H9 (cell line): Measurements from ENCODE around the gene CDH23. TPM values are rescaled to one million over a fixed set of nuclear protein-coding genes. Genes with fewer than 3 reads are reported as not detected.

Experiments
- DNase-seq: peaks from one replicate; pipeline ENCODE4 v3.0.0-alpha.2; 2017
- H2AFZ ChIP-seq: one replicate; pipeline ENCODE4 v1.6.1; 2013; ENCODE audit warnings: mild to moderate bottlenecking, low read length, control low read depth, moderate library complexity
- H2AK5ac ChIP-seq: 2 replicates; pipeline ENCODE4 v1.6.1; 2013; ENCODE audit warnings: low read length, control low read depth, mixed read lengths; ENCODE audit not compliant: insufficient read length
- H2BK120ac ChIP-seq: one replicate; pipeline ENCODE4 v1.6.1; 2013; ENCODE audit warnings: low read depth, mild to moderate bottlenecking, low read length, control low read depth, inconsistent platforms; ENCODE audit not compliant: poor library complexity, severe bottlenecking
- H2BK12ac ChIP-seq: 2 replicates; pipeline ENCODE4 v1.6.1; 2013; ENCODE audit warnings: low read length, control low read depth, mixed read lengths, low read depth; ENCODE audit not compliant: insufficient read length
- H2BK15ac ChIP-seq: 2 replicates; pipeline ENCODE4 v1.6.1; 2013; ENCODE audit warnings: low read depth, low read length, control low read depth
- H2BK20ac ChIP-seq: one replicate; pipeline ENCODE4 v1.6.1; 2013; ENCODE audit warnings: low read depth, mild to moderate bottlenecking, low read length, control low read depth, inconsistent platforms; ENCODE audit not compliant: poor library complexity, severe bottlenecking
- H2BK5ac ChIP-seq: 2 replicates; pipeline ENCODE4 v1.6.1; 2013; ENCODE audit warnings: low read length, control low read depth, mixed read lengths; ENCODE audit not compliant: insufficient read length
- H3K14ac ChIP-seq: 2 replicates; pipeline ENCODE4 v1.6.1; 2013; ENCODE audit warnings: low read length, control low read depth; ENCODE audit not compliant: insufficient read depth
- H3K18ac ChIP-seq: 2 replicates; pipeline ENCODE4 v1.6.1; 2013; ENCODE audit warnings: low read depth, mild to moderate bottlenecking, mixed read lengths, low read length, control low read depth; ENCODE audit not compliant: insufficient read length
- H3K23ac ChIP-seq: 2 replicates; pipeline ENCODE4 v1.6.1; 2013; ENCODE audit warnings: low read length, control low read depth, mixed read lengths, low read depth; ENCODE audit not compliant: insufficient read length
- H3K23me2 ChIP-seq: 2 replicates; pipeline ENCODE4 v1.6.1; 2013; ENCODE audit warnings: low read depth, mild to moderate bottlenecking, mixed read lengths, low read length, control low read depth; ENCODE audit not compliant: insufficient read length, poor library complexity, severe bottlenecking
- H3K27ac ChIP-seq: 2 replicates; pipeline ENCODE4 v1.5.1; 2013; ENCODE audit warnings: low read length, control low read depth, mixed read lengths, low read depth; ENCODE audit not compliant: insufficient read length
- H3K27me3 ChIP-seq: 2 replicates; pipeline ENCODE4 v1.6.1; 2013; ENCODE audit warnings: low read length, control low read depth, inconsistent platforms; ENCODE audit not compliant: insufficient read depth
- H3K4ac ChIP-seq: 2 replicates; pipeline ENCODE4 v1.6.1; 2013; ENCODE audit warnings: low read depth, mild to moderate bottlenecking, control low read depth, inconsistent platforms, low read length, moderate library complexity
- H3K4me1 ChIP-seq: 2 replicates; pipeline ENCODE4 v1.6.1; 2013; ENCODE audit warnings: low read length, control low read depth, inconsistent platforms; ENCODE audit not compliant: insufficient read depth
- H3K4me2 ChIP-seq: 2 replicates; pipeline ENCODE4 v1.6.1; 2013; ENCODE audit warnings: low read length, control low read depth, mixed read lengths; ENCODE audit not compliant: insufficient read length, insufficient read depth
- H3K56ac ChIP-seq: 2 replicates; pipeline ENCODE4 v1.6.1; 2013; ENCODE audit warnings: low read depth, mild to moderate bottlenecking, mixed read lengths, low read length, control low read depth; ENCODE audit not compliant: insufficient read length
- H3K79me1 ChIP-seq: 2 replicates; pipeline ENCODE4 v1.6.1; 2013; ENCODE audit warnings: low read depth, mild to moderate bottlenecking, moderate library complexity, low read length, control low read depth, inconsistent platforms; ENCODE audit not compliant: insufficient read depth, poor library complexity, severe bottlenecking
- H3K79me2 ChIP-seq: 2 replicates; pipeline ENCODE4 v1.6.1; 2013; ENCODE audit warnings: low read length, control low read depth, inconsistent platforms; ENCODE audit not compliant: insufficient read depth
- H3K9ac ChIP-seq: 2 replicates; pipeline ENCODE4 v1.6.1; 2013; ENCODE audit warnings: low read length, control low read depth, mixed read lengths; ENCODE audit not compliant: insufficient read length; ENCODE audit errors: extremely low read depth
- H3K9me3 ChIP-seq: one replicate; pipeline ENCODE4 v1.6.1; 2013; ENCODE audit warnings: low read depth, low read length, inconsistent platforms; ENCODE audit not compliant: control insufficient read depth
- H3T11ph ChIP-seq: one replicate; pipeline ENCODE4 v1.6.1; 2013; ENCODE audit warnings: mild to moderate bottlenecking, low read length, control low read depth, inconsistent platforms
- H4K20me1 ChIP-seq: one replicate; pipeline ENCODE4 v1.6.1; 2013; ENCODE audit not compliant: control insufficient read depth, insufficient read length, insufficient read depth
- H4K5ac ChIP-seq: 2 replicates; pipeline ENCODE4 v1.6.1; 2013; ENCODE audit warnings: low read depth, mild to moderate bottlenecking, mixed read lengths, low read length, control low read depth; ENCODE audit not compliant: insufficient read length
- H4K8ac ChIP-seq: replicated peaks from 2 replicates; pipeline ENCODE4 v1.6.1; 2013; ENCODE audit warnings: low read length, control low read depth, mixed read lengths, low read depth; ENCODE audit not compliant: insufficient read length
- H4K91ac ChIP-seq: 2 replicates; pipeline ENCODE4 v1.6.1; 2013; ENCODE audit warnings: low read depth, mild to moderate bottlenecking, moderate library complexity, mixed read lengths, low read length, control low read depth; ENCODE audit not compliant: insufficient read length
- H3K27ac Mint-ChIP-seq, 3 experiments: 2 replicates in 2 of 3; 3 replicates in 1 of 3; pipeline ENCODE4 v1.8.0; 2020 to 2021; ENCODE audit warnings: mixed read lengths in 3 of 3, mild to moderate bottlenecking in 1 of 3, moderate library complexity in 1 of 3
- H3K27me3 Mint-ChIP-seq: 2 replicates; pipeline ENCODE4 v1.8.0; 2021; ENCODE audit warnings: low read depth, mild to moderate bottlenecking, moderate library complexity, mixed read lengths
- H3K36me3 Mint-ChIP-seq, 3 experiments: 2 replicates in 2 of 3; 3 replicates in 1 of 3; pipeline ENCODE4 v1.8.0; 2020 to 2021; ENCODE audit warnings: low read depth in 3 of 3, mixed read lengths in 3 of 3; ENCODE audit not compliant: insufficient read depth in 1 of 3
- H3K4me1 Mint-ChIP-seq, 2 experiments: 2 replicates each; pipeline ENCODE4 v1.8.0; 2020; ENCODE audit warnings: mixed read lengths in 2 of 2
- H3K4me3 Mint-ChIP-seq, 2 experiments: 2 replicates in 1 of 2; 3 replicates in 1 of 2; pipeline ENCODE4 v1.8.0; 2020 to 2021; ENCODE audit warnings: mild to moderate bottlenecking in 2 of 2, mixed read lengths in 2 of 2, moderate library complexity in 1 of 2
- H3K9me3 Mint-ChIP-seq, 2 experiments: 2 replicates in 1 of 2; 3 replicates in 1 of 2; pipeline ENCODE4 v1.8.0; 2020; ENCODE audit warnings: mild to moderate bottlenecking in 2 of 2, mixed read lengths in 2 of 2, moderate library complexity in 1 of 2
- WGBS: extraction: QIAGEN DNeasy Blood & Tissue Kit; methylation state at CpG from one replicate; pipeline ENCODE4 v1.1.7; 2013; ENCODE audit warnings: missing lambda C conversion rate, low lambda C conversion rate, mixed read lengths; ENCODE audit not compliant: insufficient read length; ENCODE audit errors: extremely low coverage; 5-methylcytosine and 5-hydroxymethylcytosine counted together
- total RNA-seq: library from RNA; stranded (reverse); gene quantifications from 2 replicates; pipeline ENCODE4 v1.2.1, GENCODE V29; 2021
- TF ChIP-seq, protein P1 (sequence below): fragments of 200-600 bp; sonication (generic); conservative IDR thresholded peaks from 3 replicates; pipeline ENCODE4 v1.8.0; 2021; ENCODE audit warnings: antibody characterized with exemption, mild to moderate bottlenecking

Gene CDH23
- total RNA-seq, 1 experiment from 2014 or later: 2.1 TPM

DNA sequence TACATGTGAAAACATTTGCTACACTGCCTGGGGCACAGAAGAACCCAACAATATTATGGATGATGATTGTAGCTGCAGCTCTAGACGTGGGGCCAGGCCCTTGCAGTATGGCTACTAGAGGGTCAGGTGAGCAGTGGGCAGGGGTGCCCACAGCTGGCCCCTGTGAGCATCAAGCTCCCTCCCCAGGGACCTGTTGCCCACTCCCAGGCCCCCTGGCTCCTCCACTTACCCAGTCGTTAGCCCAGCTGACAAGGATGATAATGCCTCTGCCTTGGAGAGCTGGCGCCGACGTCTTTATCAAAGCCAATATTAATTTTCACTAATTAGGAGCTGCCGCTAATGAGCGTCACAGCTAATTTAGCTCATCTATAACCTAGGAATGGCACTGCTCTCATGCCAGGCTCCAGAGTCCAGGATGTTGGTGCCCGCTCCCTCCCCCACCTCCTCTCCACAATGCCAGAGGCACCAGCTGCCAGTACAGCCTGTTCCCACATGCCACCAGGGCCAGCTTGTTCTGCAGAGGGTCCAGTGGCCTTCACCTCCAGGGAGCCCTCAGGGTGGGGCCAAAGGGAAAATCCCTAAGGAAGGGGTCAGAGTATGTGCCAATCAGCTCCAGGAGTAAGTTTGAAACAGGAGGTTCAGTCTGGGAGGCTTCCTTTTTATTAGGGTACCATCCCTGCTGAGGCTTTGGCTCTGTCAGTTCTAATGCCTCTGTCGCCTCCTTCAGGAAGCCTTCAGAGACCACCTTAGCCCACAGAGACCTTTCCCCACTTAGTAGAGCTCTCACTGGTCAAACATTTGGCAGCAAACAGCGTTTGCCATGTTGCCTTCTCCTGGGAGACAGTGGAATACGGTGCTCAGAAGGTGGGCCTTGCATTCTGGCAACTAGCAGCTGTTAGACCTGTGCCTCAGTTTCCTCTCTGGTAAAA is 77.2 kb downstream of the CDH23 start:
- Histone ChIP-seq H3K14ac (no peak overlapping the region), H3K4me1 (no peaks in the 10 kb centered on the region; the same call in 1 of the 2 replicates), H3K27me3 (no peaks in the 10 kb centered on the region), H3K4me2 (no peak overlapping the region), H3T11ph (no peak overlapping the region), H3K56ac (no peak overlapping the region), H2BK12ac (no peak overlapping the region), H2BK15ac (no peak overlapping the region), H4K91ac (no peak overlapping the region), H2AFZ (no peak overlapping the region), H3K18ac (no peak overlapping the region), H4K5ac (no peak overlapping the region), H3K9ac (no peak overlapping the region), H3K27ac (no peak overlapping the region), H3K79me2 (no peaks in the 10 kb centered on the region), H3K23me2 (peaks cover 3% of the 10 kb centered on the region), H2AK5ac (no peak overlapping the region), H3K4ac (no peak overlapping the region), H3K9me3 (no peaks in the 10 kb centered on the region), H3K79me1 (no peaks in the 10 kb centered on the region), H2BK5ac (no peak overlapping the region), H3K23ac (no peak overlapping the region), H4K20me1 (no peaks in the 10 kb centered on the region), H4K8ac (no peak overlapping the region), H2BK20ac (no peak overlapping the region), H2BK120ac (no peak overlapping the region)
- no peaks in the 10 kb centered on the region; a peak in 1 of 5 replicates for H3K9me3 Mint-ChIP-seq
- no CpG with 5 or more reads among the region's 11 CpGs for WGBS
- no peak overlapping the region for H3K4me3 Mint-ChIP-seq
- peaks cover 12% of the 10 kb centered on the region for H3K27me3 Mint-ChIP-seq
- TF ChIP-seq, protein P1, sequence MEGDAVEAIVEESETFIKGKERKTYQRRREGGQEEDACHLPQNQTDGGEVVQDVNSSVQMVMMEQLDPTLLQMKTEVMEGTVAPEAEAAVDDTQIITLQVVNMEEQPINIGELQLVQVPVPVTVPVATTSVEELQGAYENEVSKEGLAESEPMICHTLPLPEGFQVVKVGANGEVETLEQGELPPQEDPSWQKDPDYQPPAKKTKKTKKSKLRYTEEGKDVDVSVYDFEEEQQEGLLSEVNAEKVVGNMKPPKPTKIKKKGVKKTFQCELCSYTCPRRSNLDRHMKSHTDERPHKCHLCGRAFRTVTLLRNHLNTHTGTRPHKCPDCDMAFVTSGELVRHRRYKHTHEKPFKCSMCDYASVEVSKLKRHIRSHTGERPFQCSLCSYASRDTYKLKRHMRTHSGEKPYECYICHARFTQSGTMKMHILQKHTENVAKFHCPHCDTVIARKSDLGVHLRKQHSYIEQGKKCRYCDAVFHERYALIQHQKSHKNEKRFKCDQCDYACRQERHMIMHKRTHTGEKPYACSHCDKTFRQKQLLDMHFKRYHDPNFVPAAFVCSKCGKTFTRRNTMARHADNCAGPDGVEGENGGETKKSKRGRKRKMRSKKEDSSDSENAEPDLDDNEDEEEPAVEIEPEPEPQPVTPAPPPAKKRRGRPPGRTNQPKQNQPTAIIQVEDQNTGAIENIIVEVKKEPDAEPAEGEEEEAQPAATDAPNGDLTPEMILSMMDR: peak; percentile 52
- H3K27ac Mint-ChIP-seq: no peak overlapping the region
- no peak for DNase-seq
- no peaks in the 10 kb centered on the region for H3K36me3 Mint-ChIP-seq
- H3K4me1 Mint-ChIP-seq: peaks cover 12 to 24% of the 10 kb centered on the region in 2 experiments
